Psoas muscle (tissue), 8 donors: ENCODE data around the gene CCDC183. TPM values are rescaled to one million over a fixed set of nuclear protein-coding genes. Genes with fewer than 3 reads are reported as not detected.

Source experiments
- ATAC-seq, 4 donors: fragments of 200-7000 bp; cut with Tn5 transposase; one replicate each; pipeline ENCODE4 v1.9.1; 2020; ENCODE audit warnings: moderate library complexity in 3 of 4, mild to moderate bottlenecking in 2 of 4
- DNase-seq, 2 donors: peaks; one replicate each; pipeline ENCODE4 v3.0.0-alpha.2; 2020
- H3K27ac ChIP-seq: fragments of 200-600 bp; one replicate; pipeline ENCODE4 v1.8.0; 2022
- H3K27me3 ChIP-seq, 3 donors: fragments of 200-600 bp in 1 of 3; one replicate each; pipeline versions ENCODE4 v1.6.1 to v1.8.0; 2013 to 2022; ENCODE audit warnings: low read length in 2 of 3, mild to moderate bottlenecking in 2 of 3, moderate library complexity in 1 of 3; ENCODE audit not compliant: insufficient read depth in 3 of 3
- H3K36me3 ChIP-seq, 2 donors: fragments of 200-600 bp in 1 of 2; one replicate each; pipeline versions ENCODE4 v1.6.1 to v1.8.0; 2013 to 2022; ENCODE audit warnings: low read depth in 1 of 2, mild to moderate bottlenecking in 1 of 2, moderate library complexity in 1 of 2; ENCODE audit not compliant: insufficient read depth in 1 of 2
- H3K4me1 ChIP-seq: fragments of 200-600 bp; one replicate; pipeline ENCODE4 v1.8.0; 2022
- H3K4me3 ChIP-seq: fragments of 200-600 bp; one replicate; pipeline ENCODE4 v1.8.0; 2022; ENCODE audit warnings: mild to moderate bottlenecking
- H3K9me3 ChIP-seq: fragments of 200-600 bp; one replicate; pipeline ENCODE4 v1.8.0; 2022
- WGBS, 3 donors: extraction: QIAGEN DNeasy Blood & Tissue Kit; methylation state at CpG; one replicate each; pipeline versions ENCODE4 v1.1.6 to v1.1.7; 2013; 5-methylcytosine and 5-hydroxymethylcytosine counted together
- intact Hi-C, 2 donors: fragments of 100-400 bp; cut with DNase I; formaldehyde crosslinking; loops; one replicate each; pipeline versions ENCODE4 v1.11.0 to v1.14.2; 2022
- polyA plus RNA-seq, 3 donors: library from polyadenylated mRNA; stranded (reverse); fragments of 200-250 nt; gene quantifications; one replicate each; pipeline ENCODE4 v1.2.3, GENCODE V29; 2013
- total RNA-seq, 4 donors: library from RNA; stranded (reverse); fragmentation: NEBNext Ultra II Directional in 2 of 4; extraction: Animal tissue kit (Norgen Biotek cat#: 25700) in 2 of 4; gene quantifications; one replicate each; pipeline versions ENCODE4 v1.2.1 to v1.2.4, GENCODE V29; 2021 to 2023
- TF ChIP-seq, protein P1 (sequence below): fragments of 200-600 bp; IDR thresholded peaks from one replicate; pipeline ENCODE4 v1.8.0; 2022; ENCODE audit warnings: antibody characterized with exemption
- donor health status: healthy with polysubstance abuse.
- donor health status: DM: no; HTN: no; CAD: no; lungs with moderate emphysema.
- donor health status: Bipolar disorder and iron deficiency.
- donor health status: healthy.
- donor health status: DM: yes; HTN: yes; CAD: no.
- donor health status: DM: no; HTN: no; CAD: no.
- donor health status: DM: no; HTN: no; CAD: no.
- donor health status: DM: yes; HTN: yes; CAD: no.

Gene CCDC183
- total and polyA plus RNA-seq, 7 donors = 0.03 to 0.08 TPM; not detected in 5

DNA sequence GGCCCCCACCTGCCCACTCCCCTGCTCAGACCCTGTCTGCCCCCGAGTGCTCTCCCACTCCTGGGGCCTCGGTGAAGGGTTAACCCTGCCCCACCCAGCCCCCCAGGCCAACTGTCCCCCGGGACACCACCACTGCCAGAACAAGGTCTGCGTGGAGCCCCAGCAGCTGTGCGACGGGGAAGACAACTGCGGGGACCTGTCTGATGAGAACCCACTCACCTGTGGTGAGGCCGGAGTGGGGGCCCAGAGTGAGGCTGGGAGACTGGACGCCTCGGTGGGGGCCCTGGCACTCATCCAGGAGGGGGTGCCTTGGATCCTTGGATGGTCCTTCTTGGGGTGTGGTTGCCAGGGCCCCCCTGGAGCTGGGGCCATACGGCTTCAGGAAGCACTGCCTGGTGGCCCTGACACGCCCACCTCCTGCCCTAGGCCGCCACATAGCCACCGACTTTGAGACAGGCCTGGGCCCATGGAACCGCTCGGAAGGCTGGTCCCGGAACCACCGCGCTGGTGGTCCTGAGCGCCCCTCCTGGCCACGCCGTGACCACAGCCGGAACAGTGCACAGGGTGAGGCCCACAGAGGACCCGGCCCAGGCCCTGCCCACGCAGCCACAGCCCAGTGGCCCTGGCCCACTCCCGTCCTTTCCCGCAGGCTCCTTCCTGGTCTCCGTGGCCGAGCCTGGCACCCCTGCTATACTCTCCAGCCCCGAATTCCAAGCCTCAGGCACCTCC is 58.1 kb downstream of the CCDC183 start:
- TF ChIP-seq, protein P1, sequence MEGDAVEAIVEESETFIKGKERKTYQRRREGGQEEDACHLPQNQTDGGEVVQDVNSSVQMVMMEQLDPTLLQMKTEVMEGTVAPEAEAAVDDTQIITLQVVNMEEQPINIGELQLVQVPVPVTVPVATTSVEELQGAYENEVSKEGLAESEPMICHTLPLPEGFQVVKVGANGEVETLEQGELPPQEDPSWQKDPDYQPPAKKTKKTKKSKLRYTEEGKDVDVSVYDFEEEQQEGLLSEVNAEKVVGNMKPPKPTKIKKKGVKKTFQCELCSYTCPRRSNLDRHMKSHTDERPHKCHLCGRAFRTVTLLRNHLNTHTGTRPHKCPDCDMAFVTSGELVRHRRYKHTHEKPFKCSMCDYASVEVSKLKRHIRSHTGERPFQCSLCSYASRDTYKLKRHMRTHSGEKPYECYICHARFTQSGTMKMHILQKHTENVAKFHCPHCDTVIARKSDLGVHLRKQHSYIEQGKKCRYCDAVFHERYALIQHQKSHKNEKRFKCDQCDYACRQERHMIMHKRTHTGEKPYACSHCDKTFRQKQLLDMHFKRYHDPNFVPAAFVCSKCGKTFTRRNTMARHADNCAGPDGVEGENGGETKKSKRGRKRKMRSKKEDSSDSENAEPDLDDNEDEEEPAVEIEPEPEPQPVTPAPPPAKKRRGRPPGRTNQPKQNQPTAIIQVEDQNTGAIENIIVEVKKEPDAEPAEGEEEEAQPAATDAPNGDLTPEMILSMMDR = no peak

DNA sequence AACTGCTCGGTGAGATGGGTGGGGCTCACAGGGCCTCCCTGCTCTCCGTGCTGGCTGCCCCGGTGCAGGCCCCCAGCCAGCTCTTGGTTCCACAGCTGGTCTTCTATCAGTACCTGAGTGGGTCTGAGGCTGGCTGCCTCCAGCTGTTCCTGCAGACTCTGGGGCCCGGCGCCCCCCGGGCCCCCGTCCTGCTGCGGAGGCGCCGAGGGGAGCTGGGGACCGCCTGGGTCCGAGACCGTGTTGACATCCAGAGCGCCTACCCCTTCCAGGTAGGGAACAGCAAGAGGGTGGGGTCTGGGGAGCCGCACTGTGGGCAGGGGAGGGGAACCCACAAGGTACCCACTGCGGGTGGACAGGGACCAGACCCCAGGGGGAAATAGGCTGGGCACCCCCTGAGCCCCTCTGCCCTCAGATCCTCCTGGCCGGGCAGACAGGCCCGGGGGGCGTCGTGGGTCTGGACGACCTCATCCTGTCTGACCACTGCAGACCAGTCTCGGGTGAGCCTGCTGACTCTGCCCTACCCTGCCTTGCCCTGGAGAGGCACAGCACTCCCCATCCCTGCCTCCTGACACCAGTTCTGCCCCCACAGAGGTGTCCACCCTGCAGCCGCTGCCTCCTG is 58.8 kb downstream of the CCDC183 start:
- DNase-seq (no peak), ATAC-seq (no peak)
- Histone ChIP-seq H3K4me1 (peaks cover 37% of the 10 kb centered on the region), H3K27me3 (no peaks in the 10 kb centered on the region), H3K36me3 (peaks cover 0 to 21% of the 10 kb centered on the region in 2 donors), H3K9me3 (no peaks in the 10 kb centered on the region), H3K4me3 (no peak overlapping the region), H3K27ac (no peak overlapping the region)
- intact Hi-C loops = loop anchor here in 1 of 2 donors (5.0 kb wide), 1 partner anchor 72 kb away; no protein-coding TSS in a partner anchor
- 69 to 79% (median 74%) methylated on average over 15 to 23 of the region's 23 CpGs for WGBS, 3 donors
- TF ChIP-seq, protein P1 = no peak

More for the DNA sequence above, 58.1 kb downstream of the CCDC183 start:
- DNase-seq (peak; percentile 21 to 54), ATAC-seq (no peak)
- 69 to 71% (median 70%) methylated on average over 28 to 30 of the region's 30 CpGs for WGBS, 3 donors
- Histone ChIP-seq H3K27ac (no peak overlapping the region), H3K27me3 (no peaks in the 10 kb centered on the region), H3K9me3 (no peaks in the 10 kb centered on the region), H3K4me1 (peaks cover 36% of the 10 kb centered on the region), H3K4me3 (no peak overlapping the region), H3K36me3 (peaks cover 0 to 21% of the 10 kb centered on the region in 2 donors)
- intact Hi-C loops = loop anchor here in 1 of 2 donors (5.0 kb wide), 1 partner anchor 73 kb away; no protein-coding TSS in a partner anchor

DNA sequence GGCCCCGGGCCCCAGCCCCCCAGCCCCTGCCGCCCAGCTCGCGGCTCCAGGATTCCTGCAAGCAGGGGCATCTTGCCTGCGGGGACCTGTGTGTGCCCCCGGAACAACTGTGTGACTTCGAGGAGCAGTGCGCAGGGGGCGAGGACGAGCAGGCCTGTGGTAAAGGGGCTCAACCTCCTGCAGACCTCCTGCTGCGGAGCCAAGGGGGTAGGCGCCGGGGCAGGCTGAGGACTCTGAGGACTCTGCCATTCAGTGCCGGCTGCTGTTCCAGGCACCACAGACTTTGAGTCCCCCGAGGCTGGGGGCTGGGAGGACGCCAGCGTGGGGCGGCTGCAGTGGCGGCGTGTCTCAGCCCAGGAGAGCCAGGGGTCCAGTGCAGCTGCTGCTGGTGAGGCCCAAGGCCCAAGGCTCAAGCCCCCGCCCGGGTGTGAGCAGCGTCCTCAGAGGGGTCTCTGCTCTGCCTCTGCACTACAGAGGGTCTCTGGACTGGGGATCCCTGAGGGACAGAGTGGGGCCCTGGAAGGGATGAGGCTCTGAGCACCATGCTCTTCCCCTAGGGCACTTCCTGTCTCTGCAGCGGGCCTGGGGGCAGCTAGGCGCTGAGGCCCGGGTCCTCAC is 59.4 kb downstream of the CCDC183 start:
- Histone ChIP-seq H3K4me1 (peaks cover 31% of the 10 kb centered on the region), H3K36me3 (peaks cover 0 to 18% of the 10 kb centered on the region in 2 donors), H3K4me3 (no peak overlapping the region), H3K27ac (no peak overlapping the region), H3K27me3 (no peaks in the 10 kb centered on the region), H3K9me3 (no peaks in the 10 kb centered on the region)
- ATAC-seq (no peak), DNase-seq (peak in 1 of 2 donors; percentile 57)
- intact Hi-C loops = no loop called here
- 63 to 65% (median 63%) methylated on average over 25 to 26 of the region's 26 CpGs for WGBS, 3 donors
- TF ChIP-seq, protein P1 = no peak

DNA sequence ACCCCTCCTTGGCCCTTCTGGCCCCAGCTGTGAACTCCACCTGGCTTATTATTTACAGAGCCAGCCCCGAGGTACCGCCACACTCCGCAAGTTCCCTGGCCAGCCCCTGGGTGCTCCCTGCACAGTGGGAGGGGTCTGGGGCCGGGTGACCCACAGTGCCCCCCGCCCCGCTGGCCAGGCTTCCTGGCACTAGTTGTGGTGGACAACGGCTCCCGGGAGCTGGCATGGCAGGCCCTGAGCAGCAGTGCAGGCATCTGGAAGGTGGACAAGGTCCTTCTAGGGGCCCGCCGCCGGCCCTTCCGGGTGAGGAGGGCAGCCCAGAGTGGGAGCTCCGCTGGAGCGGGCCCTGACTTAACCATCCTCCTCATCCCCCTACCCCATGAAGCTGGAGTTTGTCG is 59.9 kb downstream of the CCDC183 start:
- Histone ChIP-seq H3K27ac (no peak overlapping the region), H3K9me3 (no peaks in the 10 kb centered on the region), H3K4me3 (no peak overlapping the region), H3K36me3 (peaks cover 0 to 19% of the 10 kb centered on the region in 2 donors), H3K27me3 (no peaks in the 10 kb centered on the region), H3K4me1 (peaks cover 26% of the 10 kb centered on the region)
- intact Hi-C loops = no loop called here
- DNase-seq (peak in 1 of 2 donors; percentile 59), ATAC-seq (no peak)
- TF ChIP-seq, protein P1 = no peak
- WGBS, 3 donors = 51 to 53% (median 52%) methylated on average over 15 of the region's 15 CpGs
